ENCODE measurements around the gene PDCD4. TPM values are rescaled to one million over a fixed set of nuclear protein-coding genes. Genes with fewer than 3 reads are reported as not detected.

The PDCD4 gene
- total and polyA plus RNA-seq, 2 of the 13 experiments (the other 11 are each of a cell fraction or from before 2014, with no cell fraction given) = 22.8 to 56.2 TPM

GRCh38 chr10:110857265-110858171 lies 14.2 kb upstream of the PDCD4 start (continued):
- TF ChIP-seq SNAPC4 (CRISPR knock-in tag; IDR thresholded peaks at IDR 0.05) (no peak), MYNN (CRISPR knock-in tag; IDR thresholded peaks at IDR 0.05; ENCODE audit: low read depth) (no peak), ZNF407 (CRISPR knock-in tag; IDR thresholded peaks at IDR 0.05; ENCODE audit: not compliant biosample characterization) (no peak), ZNF549 (CRISPR knock-in tag; IDR thresholded peaks at IDR 0.05) (no peak), ZNF432 (CRISPR knock-in tag; IDR thresholded peaks at IDR 0.05; ENCODE audit: borderline replicate concordance) (no peak), CCAR2 (optimal IDR thresholded peaks at IDR 0.05; ENCODE audit: low read depth, low read length) (no peak), ZNF12 (CRISPR knock-in tag; IDR thresholded peaks at IDR 0.05) (peak; percentile 40; the same call in 1 of the 2 replicates), REPIN1 (CRISPR knock-in tag; IDR thresholded peaks at IDR 0.05; ENCODE audit: borderline replicate concordance, low read depth) (peak; percentile 75; the same call in 1 of the 2 replicates), ONECUT2 (CRISPR knock-in tag; IDR thresholded peaks at IDR 0.05) (0 out of 2 replicates have a peak, but pooled peaks have one; percentile 9), PHF21A (CRISPR knock-in tag; IDR thresholded peaks at IDR 0.05) (peak; percentile 89), ZNF326 (CRISPR knock-in tag; IDR thresholded peaks at IDR 0.05; ENCODE audit: borderline replicate concordance) (no peak)
- TF ChIP-seq, protein P1, sequence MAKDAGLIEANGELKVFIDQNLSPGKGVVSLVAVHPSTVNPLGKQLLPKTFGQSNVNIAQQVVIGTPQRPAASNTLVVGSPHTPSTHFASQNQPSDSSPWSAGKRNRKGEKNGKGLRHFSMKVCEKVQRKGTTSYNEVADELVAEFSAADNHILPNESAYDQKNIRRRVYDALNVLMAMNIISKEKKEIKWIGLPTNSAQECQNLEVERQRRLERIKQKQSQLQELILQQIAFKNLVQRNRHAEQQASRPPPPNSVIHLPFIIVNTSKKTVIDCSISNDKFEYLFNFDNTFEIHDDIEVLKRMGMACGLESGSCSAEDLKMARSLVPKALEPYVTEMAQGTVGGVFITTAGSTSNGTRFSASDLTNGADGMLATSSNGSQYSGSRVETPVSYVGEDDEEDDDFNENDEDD (CRISPR knock-in tag; IDR thresholded peaks at IDR 0.05; ENCODE audit: borderline replicate concordance) = no peak
